Retinal pigment epithelial cell (primary cell): ENCODE data around the gene LILRA5.
"Not testable (repeated sequence)": the region's sequence is repeated elsewhere in the genome, so short reads cannot be mapped to it uniquely, and the experiment has no call there.

Experiments used
- DNase-seq: peaks from one replicate; pipeline ENCODE4 v3.0.0-alpha.2; 2010; ENCODE audit warnings: low read depth
- H3K4me3 ChIP-seq: 2 replicates; pipeline ENCODE4 v1.5.1; 2011; ENCODE audit warnings: mild to moderate bottlenecking, low read length, control low read depth, moderate library complexity
- TF ChIP-seq, protein P1 (sequence below): conservative IDR thresholded peaks from 2 replicates; pipeline ENCODE4 v1.5.1; 2011; ENCODE audit warnings: low read depth, low read length, control low read depth, inconsistent platforms

LILRA5 gene

DNA sequence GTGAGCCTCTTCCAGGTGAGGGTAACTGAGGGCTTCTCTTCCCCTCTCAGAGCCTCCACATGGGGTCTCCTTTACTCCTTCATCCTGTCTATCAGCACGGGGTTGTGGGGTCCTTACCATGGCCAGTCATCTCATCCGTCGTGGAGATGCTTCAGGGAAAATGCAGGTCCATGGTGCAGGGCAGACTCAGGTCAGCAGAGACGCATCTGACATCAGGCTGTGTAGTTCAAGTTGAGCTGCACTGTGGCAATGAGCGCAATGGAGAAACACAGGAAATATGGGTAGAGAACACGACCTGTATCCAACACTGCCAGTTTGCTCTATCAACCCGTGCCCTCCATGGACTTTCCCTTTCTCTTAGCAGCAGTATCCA lies 13.9 kb downstream of the LILRA5 start:
- DNase-seq = no peak
- H3K4me3 ChIP-seq = no peak overlapping the region
- TF ChIP-seq, protein P1, sequence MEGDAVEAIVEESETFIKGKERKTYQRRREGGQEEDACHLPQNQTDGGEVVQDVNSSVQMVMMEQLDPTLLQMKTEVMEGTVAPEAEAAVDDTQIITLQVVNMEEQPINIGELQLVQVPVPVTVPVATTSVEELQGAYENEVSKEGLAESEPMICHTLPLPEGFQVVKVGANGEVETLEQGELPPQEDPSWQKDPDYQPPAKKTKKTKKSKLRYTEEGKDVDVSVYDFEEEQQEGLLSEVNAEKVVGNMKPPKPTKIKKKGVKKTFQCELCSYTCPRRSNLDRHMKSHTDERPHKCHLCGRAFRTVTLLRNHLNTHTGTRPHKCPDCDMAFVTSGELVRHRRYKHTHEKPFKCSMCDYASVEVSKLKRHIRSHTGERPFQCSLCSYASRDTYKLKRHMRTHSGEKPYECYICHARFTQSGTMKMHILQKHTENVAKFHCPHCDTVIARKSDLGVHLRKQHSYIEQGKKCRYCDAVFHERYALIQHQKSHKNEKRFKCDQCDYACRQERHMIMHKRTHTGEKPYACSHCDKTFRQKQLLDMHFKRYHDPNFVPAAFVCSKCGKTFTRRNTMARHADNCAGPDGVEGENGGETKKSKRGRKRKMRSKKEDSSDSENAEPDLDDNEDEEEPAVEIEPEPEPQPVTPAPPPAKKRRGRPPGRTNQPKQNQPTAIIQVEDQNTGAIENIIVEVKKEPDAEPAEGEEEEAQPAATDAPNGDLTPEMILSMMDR = no peak

DNA sequence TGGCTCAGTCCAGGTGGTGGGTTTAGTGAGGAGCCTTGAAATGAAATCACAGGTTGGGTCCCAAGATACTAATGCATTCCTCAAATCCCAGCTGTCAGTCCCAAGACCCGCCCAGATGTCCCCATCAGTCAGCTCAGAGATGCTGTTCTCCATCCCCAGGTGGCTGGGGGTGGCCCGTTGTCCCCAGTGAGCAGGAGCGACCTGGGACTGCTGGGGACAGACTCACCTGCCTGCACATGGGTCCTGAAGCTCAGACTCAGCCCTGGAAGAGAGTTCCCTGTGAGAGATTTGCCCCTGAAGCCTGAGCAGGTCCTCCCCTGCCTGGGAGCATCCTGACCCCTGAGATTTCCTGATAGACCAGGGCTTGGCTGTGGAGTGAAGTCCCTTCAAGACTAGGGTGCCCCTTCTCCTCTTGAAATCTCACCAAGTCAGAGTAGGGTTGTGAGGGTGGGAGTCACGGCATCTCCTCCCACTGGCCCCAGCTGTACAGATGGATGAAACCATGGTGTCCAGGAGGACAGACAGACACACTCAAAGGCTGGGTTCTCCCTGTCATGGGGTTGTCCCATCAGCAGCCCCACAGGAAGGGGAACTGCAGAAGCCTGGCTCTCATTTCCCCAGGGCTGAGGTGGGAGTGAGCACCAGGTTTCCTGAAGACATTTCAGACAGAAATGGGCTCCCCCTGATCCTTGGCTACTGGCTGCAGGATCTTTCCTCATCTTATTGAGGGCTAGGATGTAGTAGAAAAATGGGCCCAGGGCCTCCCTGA lies 14.4 kb downstream of the LILRA5 start:
- DNase-seq = no peak
- TF ChIP-seq, protein P1 = no peak
- no peak overlapping the region for H3K4me3 ChIP-seq

DNA sequence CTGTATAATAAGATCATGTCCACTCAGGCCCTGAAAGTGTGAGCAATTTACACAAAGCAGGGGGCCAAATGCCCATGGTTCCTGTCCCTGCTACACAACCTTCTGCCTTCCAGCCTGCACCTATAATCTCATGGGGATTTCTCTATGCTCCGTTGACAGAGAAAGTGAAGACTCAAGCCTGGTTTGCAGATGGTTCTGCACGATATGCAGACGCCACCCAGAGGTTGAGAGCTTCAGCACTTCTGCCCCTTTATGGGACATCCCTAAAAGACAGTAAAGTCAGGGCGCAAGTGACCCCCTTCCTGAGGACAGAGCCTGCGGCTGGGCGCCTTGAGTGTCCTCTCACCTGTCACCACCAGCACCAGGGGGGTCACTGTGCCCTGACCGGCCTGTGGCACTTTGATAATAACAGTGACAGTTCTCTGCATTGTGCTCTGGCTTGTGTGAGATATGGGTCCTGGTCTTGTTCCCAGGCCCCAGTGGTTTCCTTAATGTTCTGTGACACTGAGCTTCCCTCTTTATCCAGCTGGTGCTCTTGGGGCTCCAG lies 15.1 kb downstream of the LILRA5 start:
- no peak for DNase-seq
- no peak overlapping the region for H3K4me3 ChIP-seq
- TF ChIP-seq, protein P1 = no peak

DNA sequence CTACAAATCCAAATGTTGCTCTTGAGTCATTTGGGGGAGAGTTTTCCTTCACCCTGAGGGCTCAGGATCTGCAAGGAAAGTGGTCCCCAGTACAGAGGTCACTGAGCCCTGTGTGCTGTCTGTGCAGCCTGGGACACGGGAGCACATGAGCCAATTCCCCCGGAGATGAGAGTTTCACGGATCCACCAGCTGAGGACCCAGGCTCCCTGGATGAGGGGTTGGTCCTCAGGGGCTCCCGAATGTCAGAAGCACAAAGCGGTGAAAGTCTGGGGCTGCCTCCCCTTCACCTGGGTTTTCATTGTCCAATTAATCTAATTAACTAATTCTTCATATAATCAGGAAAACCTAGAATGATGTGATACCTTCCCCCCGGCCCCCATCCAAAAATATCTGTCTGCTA lies 18.4 kb downstream of the LILRA5 start:
- DNase-seq = no peak
- TF ChIP-seq, protein P1 = no peak
- H3K4me3 ChIP-seq = no peak overlapping the region

DNA sequence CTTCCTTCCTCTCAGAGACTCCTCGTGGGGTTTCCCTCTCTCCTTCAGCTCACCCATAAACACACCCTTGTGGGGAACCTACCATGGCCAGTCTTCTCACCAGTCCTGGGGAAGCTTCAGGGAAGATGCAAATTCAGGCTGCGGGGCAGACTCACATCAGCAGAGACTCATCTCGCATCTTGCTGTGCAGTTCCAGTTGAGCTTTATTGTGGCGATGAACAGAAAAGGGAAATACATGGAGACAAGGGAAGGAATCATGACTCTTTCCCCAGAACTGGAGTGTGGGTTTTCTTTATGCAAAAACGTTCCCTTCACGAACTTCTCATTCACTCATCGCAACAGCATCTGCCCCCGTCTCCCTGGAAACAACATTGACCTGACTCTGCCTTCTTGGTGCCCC lies 23.8 kb downstream of the LILRA5 start:
- H3K4me3 ChIP-seq, DNase-seq: not testable (repeated sequence)

DNA sequence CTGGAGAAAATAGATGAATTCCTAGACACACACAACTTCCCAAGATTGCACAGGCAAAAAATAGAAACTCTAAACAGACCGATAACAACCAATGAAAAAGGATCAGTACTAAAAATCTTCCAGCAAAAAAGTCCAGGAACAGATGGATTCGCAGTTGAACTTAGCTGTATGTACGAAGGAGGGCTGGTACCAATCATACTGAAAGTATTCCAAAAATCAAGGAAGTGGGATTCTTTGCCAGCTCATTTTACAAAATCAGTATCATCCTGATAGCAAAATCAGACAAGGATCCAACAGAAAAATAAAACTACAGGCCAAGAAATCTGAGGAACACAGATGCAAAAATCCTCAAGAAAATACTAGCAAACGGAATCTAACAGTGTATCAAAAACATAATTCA lies 25.5 kb downstream of the LILRA5 start:
- no peak overlapping the region for H3K4me3 ChIP-seq
- no peak for DNase-seq
- TF ChIP-seq, protein P1 = no peak

DNA sequence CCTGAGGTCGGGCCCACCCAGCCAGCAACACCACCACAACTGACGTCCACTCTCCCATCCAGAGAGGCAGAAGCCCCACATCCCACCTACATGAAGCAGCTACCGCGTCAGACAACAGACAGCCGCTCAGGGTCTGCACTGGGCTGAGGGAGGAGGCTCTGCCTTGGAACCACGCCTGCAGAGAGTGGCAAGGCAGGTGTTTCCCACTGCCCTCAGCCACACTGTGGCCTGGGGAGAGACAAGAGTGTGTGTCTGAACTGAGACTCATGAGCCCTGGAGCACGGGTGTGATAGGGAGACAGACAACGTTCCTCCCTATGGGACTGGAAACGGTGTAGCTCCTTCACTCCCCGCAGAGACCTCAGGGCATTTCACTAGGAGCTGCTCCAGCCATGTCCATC lies 26.7 kb downstream of the LILRA5 start:
- DNase-seq, H3K4me3 ChIP-seq: not testable (repeated sequence)

DNA sequence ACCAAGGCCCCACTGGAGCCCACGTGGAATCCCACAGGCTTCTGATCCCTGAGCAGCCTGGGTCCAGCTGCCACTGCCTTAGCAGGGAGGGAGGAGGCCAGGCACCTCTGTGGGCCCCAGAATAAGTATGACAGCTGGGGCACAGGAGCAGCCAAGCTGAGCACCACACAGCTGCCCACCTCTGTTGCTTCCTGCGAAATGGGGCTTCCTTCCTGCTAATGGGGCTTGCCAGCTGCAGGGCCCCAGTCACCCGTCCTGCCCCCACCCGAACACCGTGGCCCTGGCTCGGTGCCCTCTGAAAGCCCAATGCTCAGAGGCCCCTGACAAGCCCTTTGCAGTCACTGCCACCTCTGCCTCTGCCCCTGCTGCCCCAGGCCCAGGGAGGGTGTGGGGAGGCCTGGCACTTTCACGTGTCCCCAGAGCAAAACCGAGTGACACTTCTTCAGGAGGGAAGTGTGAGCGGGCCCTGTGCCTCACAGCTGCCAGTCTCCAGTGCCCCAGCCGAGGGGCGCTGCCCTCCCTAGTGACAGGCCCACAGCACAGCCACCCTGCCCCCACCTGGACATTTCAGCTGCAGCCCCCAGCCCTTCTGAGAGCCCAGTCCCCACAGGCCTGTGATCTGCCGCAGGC lies 27.4 kb downstream of the LILRA5 start:
- H3K4me3 ChIP-seq, DNase-seq: not testable (repeated sequence)
